NCI-H2107 (cell line): ENCODE measurements around the gene GMPPA.

ENCODE experiments used
- DNase-seq: peaks from one replicate; lab custom pipeline; 2025; lab: John Stamatoyannopoulos, UW

GMPPA gene

GRCh38 chr2:219486380-219486959 lies 12.2 kb upstream of the GMPPA start:
- no peak for DNase-seq

GRCh38 chr2:219488149-219488843 lies 10.4 kb upstream of the GMPPA start:
- DNase-seq = no peak

- no peak for DNase-seq
These were observed 9.9 kb upstream of the GMPPA start for GRCh38 chr2:219488844-219489194.

GRCh38 chr2:219489315-219489714 lies 9.4 kb upstream of the GMPPA start:
- no peak for DNase-seq

GRCh38 chr2:219490186-219490585 lies 8.5 kb upstream of the GMPPA start:
- no peak for DNase-seq

- DNase-seq = no peak
These were observed 8.0 kb upstream of the GMPPA start for GRCh38 chr2:219490600-219491130.

GRCh38 chr2:219491278-219491963 lies 7.3 kb upstream of the GMPPA start:
- DNase-seq = no peak

GRCh38 chr2:219492575-219492974 lies 6.1 kb upstream of the GMPPA start:
- DNase-seq = no peak

- no peak for DNase-seq
These were observed 5.6 kb upstream of the GMPPA start for GRCh38 chr2:219493086-219493485.

GRCh38 chr2:219494952-219495530 lies 3.6 kb upstream of the GMPPA start:
- no peak for DNase-seq

- DNase-seq = no peak
These were observed 3.1 kb upstream of the GMPPA start for GRCh38 chr2:219495531-219496122.

- no peak for DNase-seq
These were observed 2.4 kb upstream of the GMPPA start for GRCh38 chr2:219496247-219496824.

- DNase-seq = no peak
These were observed 1.7 kb upstream of the GMPPA start for GRCh38 chr2:219496825-219497494.

- no peak for DNase-seq
These were observed 1.0 kb upstream of the GMPPA start for GRCh38 chr2:219497495-219498279.

GRCh38 chr2:219499058-219499307 lies 292 bp downstream of the GMPPA start:
- no peak for DNase-seq

GRCh38 chr2:219499555-219499954 lies 864 bp downstream of the GMPPA start:
- DNase-seq = no peak

- no peak for DNase-seq
These were observed 1.4 kb downstream of the GMPPA start for GRCh38 chr2:219500135-219500534.

- no peak for DNase-seq
These were observed 3.2 kb downstream of the GMPPA start for GRCh38 chr2:219501849-219502248.

- DNase-seq = no peak
These were observed 3.9 kb downstream of the GMPPA start for GRCh38 chr2:219502618-219503017.

- no peak for DNase-seq
These were observed 6.9 kb downstream of the GMPPA start for GRCh38 chr2:219505585-219505984.
